TTC549 (cell line): ENCODE data around the gene NTRK3.

ENCODE experiments used
- FAIRE-seq: peaks from 2 replicates; lab custom pipeline; 2012; peaks lifted over from hg19 to GRCh38; lab: Jason Lieb, UNC

The NTRK3 gene

GRCh38 chr15:87816811-87817210, 439.7 kb downstream of the NTRK3 start:
- FAIRE-seq: no peak

DNA sequence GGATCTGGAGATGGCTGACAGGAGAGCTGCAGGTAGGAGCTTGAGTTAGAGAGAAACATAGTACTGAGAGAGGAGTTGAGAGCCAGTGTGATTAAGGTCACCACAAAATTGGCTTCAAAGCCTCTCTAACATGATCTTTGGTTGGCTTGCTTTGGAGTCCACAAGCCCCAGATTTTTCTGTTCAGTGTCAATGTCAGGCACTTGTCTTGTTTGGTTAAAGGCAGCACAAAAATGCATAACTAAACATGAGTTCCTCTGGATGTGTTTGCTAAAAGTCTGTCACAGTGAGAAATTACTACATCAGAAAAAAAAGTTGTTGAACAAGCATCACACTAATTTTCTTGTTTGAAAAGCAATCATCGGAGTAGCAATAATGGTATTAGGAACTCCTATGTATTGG, 440.5 kb downstream of the NTRK3 start:
- no peak for FAIRE-seq
